GM23248 (cell line): ENCODE data around the gene USP30.

Source experiments
- EZH2 ChIP-seq: fragments of 200-600 bp; sonication (generic); IDR thresholded peaks from 2 replicates; pipeline ENCODE4 v1.6.1; 2018; ENCODE audit warnings: antibody characterized with exemption, mild to moderate bottlenecking; ENCODE audit not compliant: insufficient read depth, poor library complexity, severe bottlenecking
- EZH2phosphoT487 ChIP-seq: fragments of 200-600 bp; sonication (generic); IDR thresholded peaks from 2 replicates; pipeline ENCODE4 v1.6.1; 2018; ENCODE audit warnings: antibody characterized with exemption, moderate library complexity, mild to moderate bottlenecking, low read depth; ENCODE audit not compliant: insufficient read depth

DNA sequence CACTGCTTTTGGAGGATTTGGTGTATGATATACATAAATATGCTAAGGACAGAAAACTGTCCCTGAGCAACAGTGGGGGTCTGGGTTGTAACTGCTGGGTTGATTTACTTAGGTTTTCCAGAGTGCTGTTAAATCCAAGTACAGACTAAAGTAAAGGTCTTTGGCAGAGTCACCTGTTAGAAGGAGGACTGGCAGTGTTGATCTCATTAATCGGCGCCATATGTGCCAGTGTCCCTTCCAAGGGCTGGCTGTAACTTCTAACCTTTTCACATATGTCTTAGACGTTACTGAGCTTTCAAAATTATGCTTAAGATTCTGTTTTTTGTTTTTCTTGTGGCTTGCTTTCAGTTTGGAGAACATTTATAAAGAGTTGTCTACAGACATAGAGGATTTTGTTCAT is 50.1 kb downstream of the USP30 start:
- TF ChIP-seq EZH2 (no peak), EZH2phosphoT487 (no peak)
